ENCODE measurements around the gene CSNK1D. TPM values are rescaled to one million over a fixed set of nuclear protein-coding genes. Genes with fewer than 3 reads are reported as not detected.

The CSNK1D gene
- total RNA-seq, 1 donor from 2014 or later: 41.5 TPM

- H3K9me3 Mint-ChIP-seq: no peaks in the 10 kb centered on the region
- DNase-seq (ENCODE audit: low spot score): no peak
- Histone ChIP-seq H3K27ac (no peak overlapping the region), H3K79me2 (ENCODE audit: low read depth) (peaks cover 7% of the 10 kb centered on the region), H3K4me2 (no peak overlapping the region), H4K20me1 (ENCODE audit: low read depth) (peaks cover 6% of the 10 kb centered on the region), H3F3A (ENCODE audit: low read depth) (peaks cover 23% of the 10 kb centered on the region), H2AFZ (replicated peaks) (no peak overlapping the region), H3K9ac (no peak overlapping the region), H3K4me1 (peaks cover 12% of the 10 kb centered on the region), H3K9me3 (ENCODE audit: low read depth) (no peaks in the 10 kb centered on the region), H3K36me3 (no peaks in the 10 kb centered on the region), H3K27me3 (peaks cover 27% of the 10 kb centered on the region), H3K4me3 (no peak overlapping the region)
- TF ChIP-seq EZH2 (IDR thresholded peaks at IDR 0.05): no peak
- no peak for TF ChIP-seq EZH2phosphoT487 (IDR thresholded peaks at IDR 0.05)
- no peak for TF ChIP-seq CTCF (IDR thresholded peaks at IDR 0.05)
- peaks cover 6% of the 10 kb centered on the region for H3K27me3 Mint-ChIP-seq (ENCODE audit: insufficient read depth, low read depth)
- H3K36me3 Mint-ChIP-seq: no peaks in the 10 kb centered on the region
- peaks cover 43% of the 10 kb centered on the region for H3K4me1 Mint-ChIP-seq
- H3K4me3 Mint-ChIP-seq: no peak overlapping the region
- H3K27ac Mint-ChIP-seq: no peak overlapping the region
These were observed 23.2 kb upstream of the CSNK1D start for GRCh38 chr17:82296511-82297279.

- Histone ChIP-seq H3K9me3 (ENCODE audit: low read depth) (no peaks in the 10 kb centered on the region), H3K4me3 (no peak overlapping the region), H3K27me3 (peaks cover 27% of the 10 kb centered on the region), H4K20me1 (ENCODE audit: low read depth) (peaks cover 6% of the 10 kb centered on the region), H3K27ac (no peak overlapping the region), H3F3A (ENCODE audit: low read depth) (peaks cover 28% of the 10 kb centered on the region), H3K9ac (no peak overlapping the region), H3K4me2 (no peak overlapping the region), H3K4me1 (peaks cover 14% of the 10 kb centered on the region), H3K79me2 (ENCODE audit: low read depth) (peaks cover 9% of the 10 kb centered on the region), H2AFZ (replicated peaks) (no peak overlapping the region), H3K36me3 (no peaks in the 10 kb centered on the region)
- H3K36me3 Mint-ChIP-seq: no peaks in the 10 kb centered on the region
- H3K27ac Mint-ChIP-seq: no peak overlapping the region
- no peak for DNase-seq (ENCODE audit: low spot score)
- H3K4me1 Mint-ChIP-seq: peaks cover 46% of the 10 kb centered on the region
- H3K9me3 Mint-ChIP-seq: no peaks in the 10 kb centered on the region
- H3K27me3 Mint-ChIP-seq (ENCODE audit: insufficient read depth, low read depth): peaks cover 6% of the 10 kb centered on the region
- peak overlapping the region; percentile 24 for H3K4me3 Mint-ChIP-seq
- no peak for TF ChIP-seq EZH2phosphoT487 (IDR thresholded peaks at IDR 0.05)
- TF ChIP-seq CTCF (IDR thresholded peaks at IDR 0.05): no peak
- TF ChIP-seq EZH2 (IDR thresholded peaks at IDR 0.05): no peak
These were observed 21.9 kb upstream of the CSNK1D start for GRCh38 chr17:82295472-82295814.

- H3K79me2 ChIP-seq (ENCODE audit: low read depth): peaks cover 9% of the 10 kb centered on the region
- peaks cover 27% of the 10 kb centered on the region for H3K27me3 ChIP-seq
- no peaks in the 10 kb centered on the region for H3K36me3 ChIP-seq
- H3K4me3 ChIP-seq: peak overlapping the region; percentile 47
- Mint-ChIP-seq H3K4me1 (peaks cover 41% of the 10 kb centered on the region), H3K27ac (no peak overlapping the region), H3K9me3 (no peaks in the 10 kb centered on the region), H3K4me3 (peak overlapping the region; percentile 87), H3K27me3 (ENCODE audit: insufficient read depth, low read depth) (peaks cover 3% of the 10 kb centered on the region), H3K36me3 (no peaks in the 10 kb centered on the region)
- DNase-seq (ENCODE audit: low spot score): no peak
- H3K9ac ChIP-seq: no peak overlapping the region
- no peak overlapping the region for H3K27ac ChIP-seq
- H3K4me2 ChIP-seq: peak overlapping the region; percentile 87
- H3K4me1 ChIP-seq: peaks cover 14% of the 10 kb centered on the region
- peaks cover 28% of the 10 kb centered on the region for H3F3A ChIP-seq (ENCODE audit: low read depth)
- TF ChIP-seq CTCF (IDR thresholded peaks at IDR 0.05) (no peak), EZH2phosphoT487 (IDR thresholded peaks at IDR 0.05) (no peak), EZH2 (IDR thresholded peaks at IDR 0.05) (no peak)
- H2AFZ ChIP-seq (replicated peaks): no peak overlapping the region
- H3K9me3 ChIP-seq (ENCODE audit: low read depth): no peaks in the 10 kb centered on the region
- H4K20me1 ChIP-seq (ENCODE audit: low read depth): peaks cover 6% of the 10 kb centered on the region
These were observed 20.7 kb upstream of the CSNK1D start for GRCh38 chr17:82294064-82294773.
